Progenitor cell of endocrine pancreas (in vitro differentiated cells): Measurements from ENCODE around the gene CSPG5. TPM values are rescaled to one million over a fixed set of nuclear protein-coding genes. Genes with fewer than 3 reads are reported as not detected.

Experiments
- DNase-seq: peaks from one replicate; pipeline ENCODE4 v3.0.0; 2021; ENCODE audit warnings: low spot score; ENCODE audit not compliant: unreplicated experiment
- H3K27ac Mint-ChIP-seq: 2 replicates; pipeline ENCODE4 v1.8.0; 2021; ENCODE audit warnings: mild to moderate bottlenecking, moderate library complexity, mixed read lengths
- H3K27me3 Mint-ChIP-seq: 2 replicates; pipeline ENCODE4 v1.8.0; 2021; ENCODE audit warnings: mixed read lengths
- H3K36me3 Mint-ChIP-seq: 2 replicates; pipeline ENCODE4 v1.8.0; 2022; ENCODE audit warnings: mixed read lengths; ENCODE audit not compliant: insufficient read depth
- H3K4me1 Mint-ChIP-seq: 2 replicates; pipeline ENCODE4 v1.8.0; 2021; ENCODE audit warnings: low read depth, mixed read lengths
- H3K4me3 Mint-ChIP-seq: 2 replicates; pipeline ENCODE4 v1.8.0; 2021; ENCODE audit warnings: low read depth, mild to moderate bottlenecking, moderate library complexity, mixed read lengths
- H3K9me3 Mint-ChIP-seq: 2 replicates; pipeline ENCODE4 v1.8.0; 2021; ENCODE audit warnings: low read depth, mixed read lengths
- CTCF ChIP-seq: fragments of 200-600 bp; sonication (generic); IDR thresholded peaks from one replicate; pipeline ENCODE4 v1.5.0; 2021; ENCODE audit warnings: antibody characterized with exemption, mild to moderate bottlenecking; ENCODE audit not compliant: unreplicated experiment
- total RNA-seq: library from RNA; stranded (reverse); gene quantifications from 2 replicates; pipeline ENCODE4 v1.2.1, GENCODE V29; 2021

Gene CSPG5
- total RNA-seq, 1 donor from 2014 or later: 2.5 TPM

- Mint-ChIP-seq H3K4me3 (no peak overlapping the region), H3K27ac (no peak overlapping the region), H3K36me3 (peaks cover 17% of the 10 kb centered on the region), H3K4me1 (peaks cover 1% of the 10 kb centered on the region), H3K27me3 (no peaks in the 10 kb centered on the region), H3K9me3 (no peaks in the 10 kb centered on the region)
- DNase-seq: no peak
- TF ChIP-seq CTCF: no peak
Measured at GRCh38 chr3:47603332-47603731, 24.7 kb upstream of the CSPG5 start.

GRCh38 chr3:47601281-47601680 lies 22.6 kb upstream of the CSPG5 start:
- Mint-ChIP-seq H3K9me3 (no peaks in the 10 kb centered on the region), H3K4me3 (no peak overlapping the region), H3K4me1 (peaks cover 1% of the 10 kb centered on the region), H3K27me3 (no peaks in the 10 kb centered on the region), H3K36me3 (peaks cover 23% of the 10 kb centered on the region), H3K27ac (peak overlapping the region; percentile 13)
- no peak for TF ChIP-seq CTCF
- no peak for DNase-seq

DNA sequence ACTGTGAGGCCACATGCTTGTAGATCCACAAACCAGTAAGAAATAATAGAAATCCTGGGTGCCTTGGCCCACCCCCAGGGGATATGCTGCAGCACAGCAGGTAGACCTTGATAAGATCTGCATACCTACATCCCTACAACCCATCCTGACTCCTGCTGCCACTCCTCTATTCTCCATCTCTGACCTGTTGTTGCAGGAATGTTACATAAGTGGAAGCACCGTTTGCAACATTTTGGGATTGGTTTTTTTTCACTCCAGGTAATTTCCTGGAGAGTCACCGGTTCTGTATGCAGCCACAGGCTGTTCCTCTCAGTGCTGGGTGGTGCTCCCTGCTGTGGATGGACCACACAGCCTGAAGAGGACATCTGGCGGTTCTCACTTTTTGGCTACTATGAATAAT lies 16.1 kb upstream of the CSPG5 start:
- Mint-ChIP-seq H3K9me3 (no peaks in the 10 kb centered on the region), H3K4me1 (no peaks in the 10 kb centered on the region), H3K36me3 (peaks cover 37% of the 10 kb centered on the region), H3K4me3 (no peak overlapping the region), H3K27me3 (no peaks in the 10 kb centered on the region), H3K27ac (no peak overlapping the region)
- no peak for DNase-seq
- TF ChIP-seq CTCF: no peak

- H3K36me3 Mint-ChIP-seq: peaks cover 37% of the 10 kb centered on the region
- no peak overlapping the region for H3K4me3 Mint-ChIP-seq
- no peaks in the 10 kb centered on the region for H3K4me1 Mint-ChIP-seq
Measured at GRCh38 chr3:47592066-47592795, 13.6 kb upstream of the CSPG5 start.

GRCh38 chr3:47590216-47590615 lies 11.6 kb upstream of the CSPG5 start:
- H3K4me1 Mint-ChIP-seq: no peaks in the 10 kb centered on the region
- H3K9me3 Mint-ChIP-seq: no peaks in the 10 kb centered on the region
- H3K36me3 Mint-ChIP-seq: peaks cover 47% of the 10 kb centered on the region
- H3K27me3 Mint-ChIP-seq: no peaks in the 10 kb centered on the region
- TF ChIP-seq CTCF: no peak
- no peak overlapping the region for H3K4me3 Mint-ChIP-seq
- DNase-seq: no peak
- H3K27ac Mint-ChIP-seq: peak overlapping the region; percentile 4

More at GRCh38 chr3:47592066-47592795, 13.6 kb upstream of the CSPG5 start:
- no peaks in the 10 kb centered on the region for H3K27me3 Mint-ChIP-seq
- H3K27ac Mint-ChIP-seq: no peak overlapping the region
- TF ChIP-seq CTCF: no peak
- H3K9me3 Mint-ChIP-seq: no peaks in the 10 kb centered on the region
- no peak for DNase-seq
